GM21737 (cell line): ENCODE results near the gene ASPM.
"Not testable (repeated sequence)": the region's sequence is repeated elsewhere in the genome, so short reads cannot be mapped to it uniquely, and the experiment has no call there.

Source experiments
- ATAC-seq: cut with Tn5 transposase; IDR thresholded peaks from one replicate; pipeline ENCODE4 v1.9.1; 2021; ENCODE audit warnings: mild to moderate bottlenecking, moderate library complexity; ENCODE audit not compliant: unreplicated experiment

ASPM gene

GRCh38 chr1:197081117-197081753 is 65.2 kb downstream of the ASPM start:
- ATAC-seq = no peak

GRCh38 chr1:197080323-197080722 is 66.1 kb downstream of the ASPM start:
- no peak for ATAC-seq

GRCh38 chr1:197076585-197076984 is 69.9 kb downstream of the ASPM start:
- no peak for ATAC-seq

GRCh38 chr1:197073978-197074377 is 72.5 kb downstream of the ASPM start:
- ATAC-seq = no peak

GRCh38 chr1:197067457-197067818 is 79.0 kb downstream of the ASPM start:
- ATAC-seq = no peak

- ATAC-seq = no peak
Observed at GRCh38 chr1:197066719-197067456, 79.6 kb downstream of the ASPM start, which contains the start of gene F13B. Gene F13B (minus strand): TSS chr1:197067260. CDS start chr1:197067223, 37 bp downstream.

- ATAC-seq = no peak
Observed at GRCh38 chr1:197066277-197066676, 80.2 kb downstream of the ASPM start.

DNA sequence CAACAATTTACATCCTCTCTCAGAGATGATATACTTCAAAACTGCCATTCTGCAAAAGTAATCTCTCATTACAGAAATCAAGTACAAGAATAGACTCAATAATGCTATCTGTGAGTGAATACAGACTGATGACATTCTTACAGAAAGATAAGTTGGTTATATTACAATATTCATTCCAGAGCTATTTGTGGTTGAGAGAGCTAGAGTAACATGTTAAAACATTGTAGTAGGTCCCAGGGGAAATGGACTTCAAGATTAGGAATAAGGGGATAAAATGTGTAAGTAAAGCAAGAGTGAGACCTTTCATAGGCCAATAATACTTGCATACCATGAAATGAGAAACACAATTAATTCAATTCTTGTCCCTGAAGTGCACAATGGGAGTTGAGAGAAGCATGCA is 80.9 kb downstream of the ASPM start:
- no peak for ATAC-seq

- ATAC-seq = no peak
Observed at GRCh38 chr1:197063212-197063611, 83.3 kb downstream of the ASPM start.

- peak; percentile 93 for ATAC-seq
Observed at GRCh38 chr1:197062692-197063091, 83.8 kb downstream of the ASPM start.

- no peak for ATAC-seq
Observed at GRCh38 chr1:197049100-197049499, 97.4 kb downstream of the ASPM start.

DNA sequence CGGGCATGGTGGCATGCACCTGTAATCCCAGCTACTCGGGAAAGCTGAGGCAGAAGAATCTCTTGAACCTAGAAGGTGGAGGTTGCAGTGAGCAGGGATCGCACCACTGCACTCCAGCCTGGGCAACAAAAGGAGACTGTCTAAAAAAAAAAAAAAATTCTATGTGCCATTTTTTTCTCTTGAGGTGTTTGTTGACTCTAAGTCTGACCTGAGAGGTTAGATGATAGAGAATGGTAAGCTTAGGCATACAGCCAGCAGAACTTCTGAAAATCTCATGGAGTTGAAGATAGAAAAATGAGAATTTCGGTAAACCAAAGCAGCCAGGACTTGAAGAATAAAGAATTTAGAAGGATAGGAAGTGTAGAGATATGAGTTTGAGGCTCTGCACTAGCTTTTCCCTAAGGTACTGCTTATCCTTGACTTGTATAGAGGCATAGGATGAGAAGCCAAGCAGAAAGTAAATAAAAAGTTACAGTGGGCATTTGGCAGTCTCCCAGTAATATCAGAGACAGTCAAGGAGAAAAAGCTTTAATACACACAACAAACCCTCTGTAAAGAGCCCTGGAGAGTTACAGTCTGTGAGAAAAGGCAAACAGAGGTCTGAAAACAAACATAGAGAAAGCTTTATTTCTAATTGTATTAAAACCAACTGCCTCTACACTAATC is 103.7 kb downstream of the ASPM start:
- no peak for ATAC-seq

GRCh38 chr1:197041486-197042353 is 104.7 kb downstream of the ASPM start:
- no peak for ATAC-seq

DNA sequence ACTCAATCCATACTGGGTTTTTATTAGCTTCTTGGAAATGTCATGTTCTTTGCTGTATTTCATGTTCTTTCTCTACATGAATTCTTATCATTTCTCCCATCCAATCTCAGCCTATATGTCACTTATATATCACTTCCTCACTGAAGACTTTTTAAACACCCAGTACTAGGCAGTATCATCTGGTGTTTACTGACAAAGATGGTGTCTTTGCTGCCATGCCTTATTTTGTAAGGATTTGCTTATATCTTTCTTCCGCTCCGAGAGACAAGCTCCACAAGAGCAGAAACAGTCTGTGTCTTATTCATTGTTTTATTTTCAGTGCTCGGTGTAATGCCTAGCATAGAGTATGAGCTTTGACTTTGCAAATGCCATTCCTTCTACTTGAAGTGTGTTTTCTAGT is 109.6 kb downstream of the ASPM start:
- no peak for ATAC-seq

- not testable (repeated sequence) for ATAC-seq
Observed at GRCh38 chr1:197034631-197035339, 111.7 kb downstream of the ASPM start.
